Measurements from ENCODE around the gene PRRG1.
"Not testable (repeated sequence)": the region's sequence is repeated elsewhere in the genome, so short reads cannot be mapped to it uniquely, and the experiment has no call there.

The PRRG1 gene

DNA sequence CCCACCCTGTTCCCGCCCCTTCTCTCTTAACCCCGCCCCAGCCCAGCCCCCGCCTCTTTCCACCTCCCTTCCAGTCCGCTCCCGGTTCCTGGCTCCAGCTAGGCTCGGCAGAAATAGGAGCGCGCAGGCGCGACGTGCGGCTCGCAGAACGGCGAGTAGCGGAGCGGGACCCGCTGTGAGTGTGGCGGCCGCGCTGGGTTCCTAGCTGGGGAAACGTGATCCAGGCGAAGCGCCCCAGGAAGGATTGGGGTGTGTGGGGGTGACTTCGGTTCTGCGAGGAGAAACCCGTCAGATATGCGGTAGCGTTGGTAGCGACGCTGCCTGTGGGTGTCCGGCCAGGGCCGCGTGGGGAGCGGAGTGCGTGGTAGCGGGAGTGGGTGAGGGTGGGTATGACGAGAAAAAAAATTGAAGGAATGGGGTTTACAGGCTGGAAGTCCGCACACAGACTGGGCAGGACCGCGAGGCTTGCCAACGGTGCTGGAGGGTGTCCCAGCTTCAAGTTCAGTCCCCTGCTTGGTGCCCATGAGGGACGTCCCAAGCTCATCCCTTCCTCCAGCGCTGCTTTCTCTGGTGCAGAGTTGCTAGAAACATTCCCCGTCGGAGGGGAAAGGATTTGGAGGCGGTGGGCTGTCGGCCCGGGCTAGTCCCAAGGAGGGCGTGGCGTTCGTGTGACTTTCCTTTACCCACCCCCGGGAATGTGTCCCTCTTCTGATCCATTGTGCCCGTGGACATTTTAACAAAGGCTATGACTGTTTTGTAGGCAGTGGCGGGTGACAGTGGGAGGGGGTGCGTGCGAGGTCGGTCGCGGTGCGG is at the start of gene PRRG1:
Gene PRRG1 (plus strand): TSS at position 144 of the 813 bp plus-strand sequence. CDS start 56,886 bp downstream, outside the sequence.
- peak; percentile 87 for DNase-seq

DNA sequence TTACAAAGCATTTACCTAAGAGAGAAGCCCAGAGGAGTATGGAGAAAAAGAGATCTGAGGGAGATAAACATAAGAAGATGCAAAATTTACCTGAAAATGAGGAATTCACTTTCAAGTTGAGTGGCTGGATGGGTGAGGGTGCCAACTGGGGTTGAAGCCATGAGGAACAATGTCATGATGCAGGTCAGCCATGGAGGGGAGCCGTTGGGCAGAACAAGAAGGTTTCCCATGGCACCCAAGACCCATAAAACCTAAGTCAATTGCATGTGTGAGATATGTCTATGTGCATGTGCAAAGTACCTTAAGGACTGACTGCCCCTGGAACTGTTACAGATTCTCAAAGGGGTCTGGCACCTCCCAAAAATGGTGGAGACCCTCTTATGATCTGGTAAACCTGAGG is 46.6 kb upstream of the PRRG1 start:
- DNase-seq = no peak

DNA sequence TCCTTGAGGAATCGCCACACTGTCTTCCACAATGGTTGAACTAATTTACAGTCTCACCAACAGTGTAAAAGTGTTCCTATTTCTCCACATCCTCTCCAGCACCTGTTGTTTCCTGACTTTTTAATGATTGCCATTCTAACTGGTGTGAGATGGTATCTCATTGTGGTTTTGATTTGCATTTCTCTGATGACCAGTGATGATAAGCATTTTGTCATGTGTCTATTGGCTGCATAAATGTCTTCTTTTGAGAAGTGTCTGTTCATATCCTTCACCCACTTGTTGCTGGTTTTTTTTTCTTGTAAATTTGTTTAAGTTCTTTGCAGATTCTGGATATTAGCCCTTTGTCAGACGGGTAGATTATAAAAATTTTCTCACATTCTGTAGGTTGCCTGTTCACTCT is 43.9 kb upstream of the PRRG1 start:
- DNase-seq = not testable (repeated sequence)

DNA sequence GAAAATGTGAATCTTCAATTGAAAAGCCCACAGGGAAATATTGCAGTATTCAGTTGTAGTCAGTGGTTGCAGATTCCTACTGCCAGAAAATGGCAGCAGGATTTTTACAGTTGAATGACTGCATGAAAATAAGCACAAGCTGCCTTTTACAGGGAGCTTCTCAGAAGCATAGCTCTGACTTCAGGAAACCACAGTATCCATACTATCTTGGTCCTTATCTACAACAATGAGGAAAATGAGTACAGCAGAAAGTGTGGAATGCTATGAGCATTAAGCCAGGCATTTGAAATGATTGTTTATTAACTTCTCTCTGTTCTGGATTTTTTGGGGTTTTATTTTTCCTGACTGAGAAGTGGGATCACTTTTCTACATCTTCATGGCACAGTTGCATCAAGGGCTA is 34.6 kb upstream of the PRRG1 start:
- no peak for DNase-seq

DNA sequence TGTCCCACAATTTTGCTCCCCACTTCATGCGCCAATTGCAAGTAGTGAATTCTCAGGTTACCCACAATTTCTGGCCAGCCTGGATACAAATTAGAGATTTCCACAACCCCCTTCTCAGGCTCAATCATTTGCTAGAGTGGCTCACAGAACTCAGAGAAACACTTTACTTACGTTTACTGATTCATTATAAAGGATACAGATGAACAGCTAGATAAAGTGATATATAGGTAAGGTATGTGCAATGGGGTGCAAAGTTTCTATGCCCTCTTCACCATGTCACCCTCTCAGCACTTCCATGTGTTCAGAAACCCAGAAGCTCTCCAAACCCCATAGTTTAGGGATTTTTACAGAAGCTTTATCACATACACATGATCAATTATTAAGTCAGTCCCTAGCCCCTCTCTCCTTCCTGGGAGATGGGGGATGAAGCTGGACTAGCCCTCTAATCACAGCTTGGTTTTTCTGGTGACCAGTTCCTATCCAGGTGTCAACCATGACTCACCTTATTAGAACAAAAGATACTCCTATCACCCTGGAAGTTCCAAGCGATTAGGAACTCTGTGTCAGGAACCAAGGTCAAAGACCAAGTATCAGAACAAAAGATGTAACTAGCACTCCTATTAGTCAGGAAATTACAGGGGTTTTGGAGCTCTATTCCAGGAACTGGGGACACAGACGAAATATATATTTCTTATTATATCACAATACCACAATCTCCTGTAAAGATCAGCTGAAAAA is 33.5 kb upstream of the PRRG1 start:
- no peak for DNase-seq

DNA sequence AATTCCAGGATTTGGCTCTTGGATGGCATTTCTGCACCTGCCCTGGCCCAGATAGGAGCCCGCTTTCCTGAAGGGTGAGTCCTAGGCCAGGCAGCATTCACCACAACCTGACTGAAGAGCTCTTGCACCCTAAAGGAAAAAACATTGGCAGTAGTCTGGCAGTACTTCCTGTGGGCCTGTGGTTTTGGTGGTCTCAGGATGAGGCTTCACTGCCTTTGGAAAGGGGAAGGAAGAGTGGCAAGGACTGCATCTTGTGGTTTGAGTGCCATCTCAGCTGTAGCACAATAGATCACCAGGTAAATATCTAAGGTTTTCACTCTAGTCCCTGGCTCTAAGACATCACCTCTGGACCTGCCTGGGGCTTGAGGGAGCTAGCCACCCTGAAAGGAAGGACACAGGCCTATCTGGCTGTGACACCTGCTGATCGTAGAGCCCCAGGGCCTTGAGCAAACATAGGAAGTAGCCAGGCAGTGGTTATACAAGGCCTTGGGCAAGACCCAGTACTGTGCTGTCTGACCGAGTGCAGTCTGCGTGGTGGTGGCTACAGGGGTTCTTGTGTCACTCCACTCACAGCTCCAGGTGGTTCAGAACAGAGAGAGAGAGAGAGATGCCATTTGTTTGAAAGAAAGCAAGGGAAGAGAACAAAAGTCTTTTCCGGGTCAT is 28.5 kb upstream of the PRRG1 start:
- no peak for DNase-seq

DNA sequence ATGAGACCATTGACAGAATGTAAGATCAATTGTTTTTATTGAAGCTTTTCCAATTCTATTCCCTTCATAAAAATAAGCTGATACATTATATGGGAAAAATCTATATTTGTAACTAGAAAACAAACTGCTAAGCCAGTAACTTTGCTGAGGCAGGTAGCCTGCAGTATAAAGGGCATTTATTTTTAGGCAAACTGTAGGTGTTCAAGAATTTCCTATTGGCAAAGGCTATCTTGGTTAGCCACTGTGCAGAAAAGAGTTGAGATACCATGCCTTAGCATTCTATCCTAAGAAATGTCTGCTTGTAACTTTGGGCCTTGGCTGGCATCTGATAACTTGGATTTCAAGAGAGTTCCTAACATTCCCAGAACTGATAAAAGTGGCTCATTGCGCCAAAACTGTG is 18.5 kb upstream of the PRRG1 start:
- no peak for DNase-seq

DNA sequence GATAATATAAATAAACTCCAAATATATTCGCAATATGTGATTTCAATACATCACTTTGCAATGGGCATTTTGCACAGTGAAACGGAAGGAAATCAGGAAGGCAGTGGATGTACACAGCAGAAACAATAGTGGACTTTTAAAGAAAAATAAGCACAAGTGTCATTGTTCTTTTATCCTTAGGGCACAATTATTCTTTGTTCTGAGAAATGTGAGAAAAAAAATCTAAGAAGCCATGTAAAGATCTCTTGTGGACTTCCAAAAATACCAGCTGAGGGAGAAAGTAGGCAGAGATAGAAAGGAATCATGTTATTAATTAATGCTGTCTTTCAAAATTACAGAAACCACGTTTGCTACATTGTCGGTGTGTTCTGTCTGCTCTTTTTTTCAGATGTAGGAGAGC is 17.6 kb upstream of the PRRG1 start:
- no peak for DNase-seq

DNA sequence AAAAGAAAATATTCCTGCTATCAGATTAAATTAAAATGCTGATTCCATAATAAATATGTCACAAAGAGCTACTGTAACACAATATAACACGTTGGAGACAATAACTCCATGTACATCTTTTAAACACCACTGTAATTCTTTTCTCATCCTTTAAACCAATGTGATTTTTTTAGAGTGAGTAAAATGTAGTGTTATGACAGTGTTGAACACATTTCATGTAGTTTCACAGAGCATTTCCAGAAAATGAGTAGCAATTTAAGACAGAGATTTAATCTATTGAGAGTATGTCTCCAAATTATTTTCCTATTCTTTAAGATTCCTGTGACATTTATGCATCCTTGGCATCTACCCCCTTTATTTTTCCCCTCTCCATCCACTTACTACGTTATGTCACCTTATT is 17.1 kb upstream of the PRRG1 start:
- DNase-seq = no peak

DNA sequence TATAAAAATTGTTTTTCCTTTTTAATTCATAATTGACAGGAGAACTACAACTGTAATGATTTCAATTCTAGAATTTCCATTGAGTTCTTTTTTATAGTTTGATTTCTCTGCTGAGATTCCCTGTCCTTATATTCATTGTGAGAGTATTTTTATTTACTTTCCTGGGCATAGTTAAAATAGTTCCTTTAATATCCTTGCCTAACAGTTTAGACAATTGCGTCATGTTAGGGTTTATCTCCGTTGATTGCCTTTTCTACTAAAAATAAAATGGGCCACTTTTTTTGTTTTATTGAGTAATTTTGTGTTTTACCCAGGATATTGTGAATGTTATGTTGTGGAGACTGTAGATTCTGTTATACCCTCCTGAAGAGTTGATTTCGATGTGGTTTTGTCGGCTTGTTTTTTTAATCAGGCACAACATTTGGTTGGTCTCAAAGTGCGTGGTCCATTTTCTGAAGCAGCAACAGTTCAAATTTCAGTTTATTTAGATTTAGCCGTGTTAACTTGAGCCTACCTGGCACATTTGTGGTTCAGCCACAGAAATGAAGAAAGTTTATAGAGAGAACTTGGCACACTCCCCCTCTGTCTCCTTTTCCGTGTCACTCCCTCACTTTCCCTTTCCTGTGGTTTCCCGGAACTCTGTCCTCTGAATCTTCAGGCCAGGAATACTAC is 16.0 kb upstream of the PRRG1 start:
- no peak for DNase-seq

DNA sequence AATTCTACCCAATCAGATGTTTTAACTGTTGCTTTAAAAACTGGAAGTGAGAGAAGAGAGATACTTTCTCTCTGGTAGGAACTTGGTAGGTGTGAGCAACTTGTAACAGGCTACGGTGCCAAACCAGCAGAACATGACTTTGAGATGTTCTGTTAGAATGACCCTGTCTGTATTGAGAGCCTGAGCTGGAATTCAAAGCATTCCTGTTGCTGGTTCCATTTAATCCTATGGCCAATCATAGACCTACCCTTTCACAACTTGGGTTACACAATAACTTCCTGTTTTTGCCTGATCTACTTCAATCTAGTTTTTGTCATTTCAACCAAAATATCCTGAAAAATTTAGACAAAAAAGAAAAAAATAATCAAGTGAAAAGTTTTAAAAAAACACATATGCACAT is 1.7 kb upstream of the PRRG1 start:
- DNase-seq = no peak

DNA sequence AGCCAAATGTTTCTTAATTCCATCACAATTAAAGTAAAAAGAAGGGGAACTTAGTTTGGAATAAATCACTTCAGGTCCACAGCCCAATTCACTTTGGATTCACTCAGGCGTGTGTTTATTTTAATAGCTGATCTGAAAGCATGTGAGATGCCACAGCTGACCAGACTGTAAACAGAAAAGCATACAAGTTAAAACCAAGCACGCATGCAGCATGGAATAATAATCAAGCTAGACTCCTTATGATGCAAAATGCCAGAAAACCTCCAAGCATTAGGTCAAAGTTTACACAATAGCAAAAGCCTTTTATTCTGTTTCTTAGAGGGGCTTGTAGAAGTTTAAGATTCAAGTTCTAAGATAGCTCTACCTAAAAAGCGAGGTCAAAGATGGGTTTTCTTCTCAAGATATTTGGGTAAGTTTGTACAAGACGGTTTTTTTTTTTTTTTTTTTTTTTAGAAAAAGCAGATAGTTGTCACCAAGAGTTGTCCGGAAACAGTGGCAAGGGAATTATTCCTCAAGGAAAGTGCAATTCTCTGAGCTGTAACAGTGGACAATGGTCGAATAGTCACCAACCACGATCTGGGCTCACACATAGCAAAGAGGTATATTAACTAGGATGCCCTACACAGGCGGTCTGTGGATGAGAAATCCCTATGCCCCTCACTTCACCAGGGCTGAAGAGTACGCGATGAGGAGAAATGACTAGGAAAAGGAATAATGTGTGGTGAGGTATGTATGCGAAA is 763 bp upstream of the PRRG1 start:
- DNase-seq = no peak

DNA sequence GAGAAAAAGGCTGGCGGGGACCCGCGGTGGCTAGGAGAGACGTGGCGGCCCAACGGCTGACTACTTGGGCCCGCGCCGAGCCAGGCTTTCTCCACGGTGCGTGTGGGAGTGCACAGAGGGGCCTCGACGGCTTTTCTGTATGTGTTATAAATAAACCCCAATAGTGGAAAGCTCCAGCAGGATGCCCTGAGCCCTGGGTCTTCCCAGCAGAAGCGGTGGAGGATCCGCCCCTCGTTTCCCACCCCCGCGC is 268 bp upstream of the PRRG1 start:
- no peak for DNase-seq

DNA sequence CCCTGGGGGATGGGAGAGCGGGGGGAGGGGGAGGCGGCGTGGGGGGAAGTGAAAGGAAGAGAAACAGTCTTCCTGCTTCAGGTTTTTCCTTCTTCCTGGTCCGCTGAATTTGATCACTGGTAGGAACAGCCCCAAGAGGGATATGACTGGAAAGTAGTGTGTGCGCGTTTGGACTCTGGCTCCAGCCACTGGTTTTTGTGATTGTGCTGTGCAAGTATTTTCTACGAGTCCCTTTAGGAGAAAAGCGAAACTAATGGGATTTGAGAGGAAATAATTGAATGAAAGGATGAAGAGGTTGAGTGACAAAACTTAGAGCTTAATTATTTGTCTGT is 836 bp downstream of the PRRG1 start:
- DNase-seq = no peak

DNA sequence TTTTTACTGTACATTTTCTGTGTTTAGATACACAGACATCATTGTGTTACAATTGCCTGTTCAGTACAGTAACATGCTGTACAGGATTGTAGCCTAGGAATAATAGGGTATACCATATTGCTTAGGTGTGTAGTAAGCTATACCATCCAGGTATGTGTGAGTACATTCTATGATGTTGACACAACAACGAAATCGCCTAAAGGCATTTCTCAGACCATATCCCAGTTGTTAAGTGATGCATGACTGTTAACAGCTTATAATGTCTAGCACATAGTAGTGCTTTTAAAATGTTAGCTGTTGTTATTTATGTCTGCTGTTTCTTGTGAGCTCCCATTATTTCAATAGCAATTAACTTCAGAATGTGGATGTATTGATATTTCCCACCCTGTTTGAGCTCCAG is 4.5 kb downstream of the PRRG1 start:
- no peak for DNase-seq

DNA sequence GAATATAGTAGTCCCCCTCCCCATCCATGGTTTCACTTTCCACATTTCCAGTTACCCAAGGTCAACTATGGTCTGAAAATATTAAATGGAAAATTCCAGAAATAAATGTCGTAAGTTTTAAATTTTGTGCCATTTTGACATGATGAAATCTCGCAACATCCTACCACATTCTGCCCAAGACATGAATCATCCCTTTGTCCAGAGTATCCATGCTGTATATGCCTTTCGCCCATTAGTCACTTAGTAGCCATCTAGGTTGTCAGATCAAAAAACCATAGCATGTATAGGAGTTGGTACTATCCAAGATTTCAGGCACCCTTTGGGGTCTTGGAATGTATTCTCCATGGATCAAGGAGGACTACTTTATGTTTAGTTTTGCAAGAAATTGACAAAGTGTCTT is 8.3 kb downstream of the PRRG1 start:
- DNase-seq = no peak

DNA sequence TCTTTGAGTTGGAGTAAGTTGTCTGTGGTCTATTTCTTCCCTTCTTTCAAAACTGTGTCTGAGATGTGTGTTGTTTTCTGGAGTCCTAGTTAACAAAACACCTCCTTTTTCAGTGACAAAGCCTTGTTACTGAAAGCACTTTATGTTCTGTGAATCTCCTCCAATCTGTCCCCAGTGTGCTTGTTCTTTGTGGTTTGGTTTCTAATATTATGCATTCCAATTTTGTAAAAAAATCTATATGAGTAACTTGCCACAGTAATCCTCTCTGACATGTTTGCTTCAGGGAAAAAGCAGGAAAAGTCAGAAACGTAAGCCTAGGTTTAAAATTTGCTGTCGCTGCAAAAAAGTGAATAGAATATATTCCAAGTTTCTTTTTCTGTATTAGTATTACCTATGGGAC is 12.4 kb downstream of the PRRG1 start:
- no peak for DNase-seq

DNA sequence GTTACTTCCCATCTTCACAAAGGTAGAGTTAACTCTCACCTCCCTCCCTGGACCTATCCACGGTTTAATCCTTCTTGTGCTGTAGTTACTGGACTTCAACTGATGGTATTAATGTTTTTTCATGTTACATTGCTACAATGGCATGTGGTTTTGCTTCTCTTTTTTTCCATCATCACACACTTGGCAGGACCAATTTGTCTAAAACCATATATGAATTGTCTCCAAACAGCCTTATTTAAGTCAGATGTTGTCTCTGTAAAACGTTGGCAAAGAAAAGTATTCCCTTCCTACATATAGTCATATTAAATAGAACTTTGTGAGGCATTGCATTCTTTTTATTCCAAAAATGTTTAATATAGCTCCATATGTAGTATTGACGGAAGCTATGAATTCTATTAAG is 15.5 kb downstream of the PRRG1 start:
- DNase-seq = no peak

DNA sequence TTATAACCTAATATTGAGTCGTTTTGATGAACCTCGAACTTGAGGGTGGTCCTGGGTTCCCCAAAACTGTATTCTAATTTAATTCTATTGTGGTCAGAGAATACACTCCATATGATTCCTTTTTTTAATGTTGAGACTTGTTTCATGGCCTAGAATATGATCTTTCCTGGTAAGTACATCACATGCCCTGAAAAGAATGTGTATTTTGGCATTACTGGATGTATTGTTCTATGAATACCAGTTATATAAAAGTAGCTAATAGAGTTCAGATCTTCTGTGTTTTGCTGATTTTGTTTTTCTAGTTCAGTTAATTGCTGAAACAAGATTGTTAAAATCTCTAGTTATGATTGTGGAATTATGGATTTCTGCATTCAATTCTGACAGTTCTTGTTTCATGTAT is 18.8 kb downstream of the PRRG1 start:
- DNase-seq = no peak

DNA sequence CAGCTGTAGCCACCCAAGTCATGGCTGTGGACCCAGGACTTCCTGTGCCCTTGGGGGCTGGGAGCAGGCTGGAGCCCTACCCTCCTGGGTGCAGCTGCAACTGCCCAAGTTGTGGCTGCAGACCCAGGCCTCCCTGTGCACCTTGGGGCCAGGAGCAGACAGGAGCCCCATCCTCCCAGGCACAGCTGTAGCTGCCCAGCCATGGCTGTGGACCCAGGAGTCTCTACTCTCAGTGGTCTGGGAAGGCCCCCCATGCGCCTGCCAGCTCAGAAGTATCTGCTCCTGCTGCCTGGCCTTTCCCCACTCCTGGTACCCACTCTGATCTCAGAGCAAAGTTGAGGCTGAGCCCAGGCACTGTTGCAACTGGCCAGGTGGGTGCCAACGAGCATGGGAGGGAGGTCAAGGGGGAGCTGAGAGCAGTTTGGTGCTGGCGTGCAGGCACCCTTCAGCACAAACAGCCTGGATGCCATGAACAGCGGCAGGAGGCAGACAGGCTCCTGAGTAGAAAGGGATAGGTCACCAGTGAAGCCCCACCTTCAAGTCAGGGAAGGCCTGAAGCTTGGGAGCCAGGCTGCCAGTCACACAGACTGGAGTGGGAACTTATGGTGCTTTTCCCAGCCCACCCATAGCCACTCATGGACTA is 21.5 kb downstream of the PRRG1 start:
- DNase-seq = no peak

DNA sequence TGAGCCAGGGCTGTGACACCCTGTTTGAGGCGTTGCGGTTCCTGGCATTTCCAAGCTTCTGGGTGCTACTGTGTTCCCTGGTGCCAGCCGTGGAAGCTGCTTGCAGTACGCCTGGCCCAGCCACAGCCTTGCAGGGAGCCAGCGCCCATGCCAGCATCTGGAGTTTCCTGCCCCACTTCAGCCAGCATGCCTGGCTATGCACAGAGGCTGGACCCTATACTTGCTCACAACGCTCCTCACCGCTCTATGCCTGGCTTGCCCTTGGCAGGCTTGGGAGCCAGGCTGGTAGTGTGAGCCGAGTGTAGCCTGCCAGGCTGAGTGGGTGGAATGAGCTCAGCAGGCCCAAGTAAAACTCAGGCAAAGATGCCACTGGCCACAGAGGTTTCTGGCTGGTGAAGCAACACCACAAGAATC is 22.4 kb downstream of the PRRG1 start:
- no peak for DNase-seq

DNA sequence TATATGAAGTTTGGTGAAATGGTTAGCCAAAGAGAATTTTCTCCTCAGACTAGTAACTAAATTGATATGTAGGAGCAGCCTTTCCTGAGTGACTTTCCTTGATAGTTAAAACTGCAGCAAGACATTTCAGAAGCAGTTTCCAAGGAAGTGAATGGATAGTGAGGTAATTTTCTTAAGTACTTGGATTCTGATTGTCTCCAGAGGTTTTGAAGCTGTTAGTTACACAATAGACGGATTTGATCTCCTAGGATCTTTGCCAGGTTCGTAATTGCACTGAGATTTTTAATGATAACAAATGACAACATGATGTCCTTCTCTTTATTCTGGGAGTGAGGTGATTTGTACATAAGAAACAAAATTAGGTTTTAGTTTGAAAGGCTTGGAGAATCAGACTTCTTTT is 29.2 kb downstream of the PRRG1 start:
- no peak for DNase-seq

DNA sequence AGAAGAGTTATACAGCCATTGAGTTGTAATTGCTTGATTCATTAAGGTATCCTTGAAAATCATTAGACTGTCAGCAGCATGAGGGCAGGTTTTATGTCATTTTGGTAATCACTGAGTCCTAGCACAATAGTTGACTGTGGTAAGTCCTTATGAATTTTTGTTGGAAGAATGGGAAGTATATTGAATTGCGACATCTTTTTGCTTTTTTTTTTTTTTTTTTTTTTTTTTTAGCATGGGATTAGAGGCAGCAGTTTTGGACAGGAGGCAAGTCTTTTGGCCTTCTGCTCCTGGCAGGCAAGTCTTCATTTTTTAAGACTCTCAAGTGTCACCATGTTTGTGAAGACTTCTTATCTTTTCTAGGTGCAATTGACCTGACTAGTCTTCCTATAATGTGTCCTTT is 29.7 kb downstream of the PRRG1 start:
- no peak for DNase-seq
